ENCODE results near the gene GH1.

DNA sequence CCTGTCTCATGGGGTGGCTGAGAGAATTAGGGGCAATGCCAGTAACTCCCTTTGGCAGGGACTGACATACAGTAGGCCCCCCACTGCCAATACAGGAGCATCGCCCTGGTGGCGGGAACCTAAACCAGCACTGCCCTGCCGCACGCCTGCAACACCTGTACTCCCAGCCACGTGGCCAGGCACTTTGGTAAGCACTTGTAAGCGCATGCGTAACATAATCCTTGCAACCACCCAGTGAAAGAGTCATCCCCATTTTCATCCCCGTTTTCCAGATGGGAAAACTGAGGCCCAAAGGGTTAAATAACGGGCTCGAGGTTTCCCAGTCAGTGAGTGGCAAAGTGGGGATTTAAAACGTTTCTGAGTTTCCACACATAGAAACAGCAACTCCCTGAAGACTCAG, 36.6 kb upstream of the GH1 start:
- TF ChIP-seq, protein P1, sequence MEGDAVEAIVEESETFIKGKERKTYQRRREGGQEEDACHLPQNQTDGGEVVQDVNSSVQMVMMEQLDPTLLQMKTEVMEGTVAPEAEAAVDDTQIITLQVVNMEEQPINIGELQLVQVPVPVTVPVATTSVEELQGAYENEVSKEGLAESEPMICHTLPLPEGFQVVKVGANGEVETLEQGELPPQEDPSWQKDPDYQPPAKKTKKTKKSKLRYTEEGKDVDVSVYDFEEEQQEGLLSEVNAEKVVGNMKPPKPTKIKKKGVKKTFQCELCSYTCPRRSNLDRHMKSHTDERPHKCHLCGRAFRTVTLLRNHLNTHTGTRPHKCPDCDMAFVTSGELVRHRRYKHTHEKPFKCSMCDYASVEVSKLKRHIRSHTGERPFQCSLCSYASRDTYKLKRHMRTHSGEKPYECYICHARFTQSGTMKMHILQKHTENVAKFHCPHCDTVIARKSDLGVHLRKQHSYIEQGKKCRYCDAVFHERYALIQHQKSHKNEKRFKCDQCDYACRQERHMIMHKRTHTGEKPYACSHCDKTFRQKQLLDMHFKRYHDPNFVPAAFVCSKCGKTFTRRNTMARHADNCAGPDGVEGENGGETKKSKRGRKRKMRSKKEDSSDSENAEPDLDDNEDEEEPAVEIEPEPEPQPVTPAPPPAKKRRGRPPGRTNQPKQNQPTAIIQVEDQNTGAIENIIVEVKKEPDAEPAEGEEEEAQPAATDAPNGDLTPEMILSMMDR (IDR thresholded peaks at IDR 0.05 in 8 of 11, conservative IDR thresholded peaks at IDR 0.05 in 3 of 11): no peak
- no peak for TF ChIP-seq POLR2AphosphoS5 (IDR thresholded peaks at IDR 0.05)

Data from spleen (tissue), 7 donors.